ENCODE data around the gene CYP46A1.

The CYP46A1 gene

DNA sequence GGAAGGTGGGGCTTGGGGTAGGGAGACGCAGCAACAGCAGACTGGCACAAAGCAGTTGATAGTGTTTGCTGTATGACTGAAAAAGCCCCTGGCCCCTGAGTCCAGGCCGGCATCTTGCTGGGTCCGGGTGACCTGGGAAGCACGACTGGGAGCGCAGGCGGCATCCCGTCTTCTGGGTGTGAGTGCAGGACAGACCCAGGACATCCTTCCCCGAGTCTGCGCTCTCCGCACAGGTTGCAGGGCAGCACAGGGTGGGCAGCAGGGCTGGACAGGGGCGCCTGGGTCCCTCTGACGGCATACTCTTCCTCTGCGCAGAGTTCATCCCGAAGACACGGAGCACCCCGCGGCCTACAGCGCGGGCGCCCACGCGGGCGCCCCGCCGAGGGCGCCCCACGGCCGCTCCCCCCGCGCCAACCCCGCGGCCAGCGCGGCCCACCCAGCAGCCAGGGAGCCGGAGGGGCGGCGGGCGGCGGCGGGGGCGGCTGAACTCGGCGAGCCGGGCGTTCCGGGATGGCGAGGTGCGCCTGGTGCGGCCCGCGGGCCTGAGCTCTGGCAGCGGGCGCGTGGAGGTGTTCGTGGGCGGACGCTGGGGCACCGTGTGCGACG lies 9.2 kb upstream of the CYP46A1 start:
- no peak for DNase-seq

DNA sequence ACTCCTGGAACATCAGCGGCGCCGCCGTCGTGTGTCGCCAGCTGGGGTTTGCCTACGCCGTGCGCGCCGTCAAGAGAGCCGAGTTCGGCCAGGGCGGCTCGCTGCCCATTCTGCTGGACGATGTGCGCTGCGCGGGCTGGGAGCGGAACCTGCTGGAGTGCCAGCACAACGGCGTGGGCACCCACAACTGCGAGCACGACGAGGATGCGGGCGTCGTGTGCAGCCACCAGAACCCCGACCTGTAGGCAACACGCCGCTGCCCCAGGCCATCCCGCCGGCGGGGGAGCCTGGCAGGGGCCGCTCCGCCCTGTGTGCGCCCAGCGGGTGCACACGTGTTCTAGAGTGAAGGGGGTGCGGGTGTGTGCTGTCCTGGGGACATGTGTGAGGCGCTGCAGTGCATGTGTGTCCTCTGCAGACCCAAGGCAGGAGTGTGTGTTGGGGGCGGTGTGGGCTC lies 8.7 kb upstream of the CYP46A1 start:
- DNase-seq, result no peak

DNA sequence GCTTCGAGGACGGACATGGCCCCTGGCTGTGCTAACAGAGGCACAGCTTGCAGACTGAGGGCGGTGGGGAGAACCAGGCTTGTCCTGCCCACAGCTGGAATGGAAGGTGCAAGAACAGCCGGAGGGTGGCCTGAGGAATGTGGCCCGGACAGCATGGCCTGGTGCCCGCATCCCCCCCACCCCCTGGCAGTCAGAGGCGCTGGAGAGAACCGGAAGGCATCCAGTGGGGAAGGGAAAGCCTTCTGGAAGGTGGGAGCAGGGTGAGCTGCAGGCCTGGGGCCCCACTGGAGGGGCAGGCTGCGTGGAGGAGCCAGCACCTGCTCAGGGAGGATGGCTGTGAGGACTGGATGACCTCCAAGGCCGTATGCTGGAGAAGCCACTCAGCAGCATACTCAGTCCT lies 8.1 kb upstream of the CYP46A1 start:
- no peak for DNase-seq

DNA sequence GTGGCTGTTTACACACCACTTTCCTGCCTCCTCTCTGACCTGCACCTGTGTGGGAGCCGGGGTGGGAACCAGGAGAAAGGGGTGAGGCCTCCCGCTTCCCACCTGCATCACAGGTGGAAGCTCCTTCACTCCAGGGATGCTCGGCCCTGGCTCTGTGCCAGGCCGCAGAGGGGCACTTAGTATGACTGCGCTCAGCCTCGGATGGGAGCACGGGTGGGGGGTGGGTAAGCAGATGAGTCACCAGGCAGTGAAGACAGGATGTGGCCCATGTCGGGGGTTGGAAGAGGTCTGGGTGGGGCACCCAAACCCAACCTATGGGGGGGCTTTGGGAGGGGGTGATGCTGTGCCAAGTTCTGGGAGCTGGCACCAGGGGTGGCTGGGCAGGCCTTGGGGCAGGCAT lies 7.4 kb upstream of the CYP46A1 start:
- no peak for DNase-seq

DNA sequence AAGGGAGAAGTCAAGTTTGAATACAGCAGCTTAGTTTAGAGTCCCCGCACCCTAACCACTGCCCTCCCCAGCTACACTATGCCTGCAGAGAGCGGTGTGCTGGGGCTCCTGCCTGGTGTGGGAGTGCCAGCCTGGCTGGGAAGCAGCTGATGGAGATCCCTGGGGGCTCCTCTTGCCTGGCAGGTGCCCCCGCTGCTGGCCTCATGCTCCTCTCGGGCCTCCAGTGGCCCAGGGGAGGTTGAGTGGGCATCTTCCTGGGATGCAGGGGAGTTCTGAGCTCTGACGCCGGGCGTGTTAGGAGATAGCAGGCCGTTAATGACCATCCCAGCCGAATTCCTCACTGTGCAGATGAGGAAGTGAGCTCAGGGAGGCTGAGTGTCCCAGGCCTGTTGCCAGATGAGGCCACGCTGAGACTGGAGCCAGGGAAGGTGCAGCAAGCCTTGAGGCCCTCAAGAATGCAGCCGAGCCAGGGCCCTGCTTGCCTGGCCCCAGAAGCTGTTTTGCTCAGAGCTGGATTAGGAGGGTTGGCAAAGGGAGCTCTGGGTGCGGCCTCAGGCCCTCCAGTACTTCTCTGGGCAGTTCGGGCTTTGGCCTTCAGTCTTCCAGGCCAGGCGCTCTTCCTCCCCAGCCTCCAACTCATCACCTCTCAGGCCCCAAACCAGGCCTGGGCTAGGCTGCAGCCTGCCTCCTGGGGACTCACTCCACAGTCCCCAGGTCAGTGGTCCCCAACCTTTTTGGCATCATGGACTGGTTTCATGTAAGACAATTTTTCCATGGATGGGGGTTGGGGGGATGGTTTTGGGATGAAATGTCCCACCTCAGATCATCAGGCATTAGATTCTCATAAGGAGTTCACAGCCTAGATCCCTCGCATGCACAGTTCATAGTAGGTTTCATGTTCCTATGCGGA lies 6.6 kb upstream of the CYP46A1 start:
- no peak for DNase-seq

DNA sequence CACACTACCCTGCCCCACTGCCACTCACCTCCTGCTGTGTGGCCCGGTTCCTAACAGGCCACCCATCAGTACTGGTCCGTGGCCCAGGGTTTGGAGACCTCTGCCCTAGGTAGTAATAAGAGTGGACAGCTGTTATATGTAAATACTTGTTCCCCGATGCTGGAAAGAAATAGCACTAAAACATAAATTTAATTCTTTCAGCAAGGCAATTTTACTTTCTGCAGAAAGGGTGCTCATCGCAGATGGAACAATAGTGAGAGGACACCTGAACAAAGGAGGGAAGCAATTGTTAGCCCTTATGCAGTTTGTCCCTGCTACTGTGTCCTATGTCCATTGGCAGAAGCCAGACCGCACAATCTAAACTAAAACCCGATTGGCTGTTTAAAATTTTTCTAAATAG lies 5.9 kb upstream of the CYP46A1 start:
- no peak for DNase-seq

DNA sequence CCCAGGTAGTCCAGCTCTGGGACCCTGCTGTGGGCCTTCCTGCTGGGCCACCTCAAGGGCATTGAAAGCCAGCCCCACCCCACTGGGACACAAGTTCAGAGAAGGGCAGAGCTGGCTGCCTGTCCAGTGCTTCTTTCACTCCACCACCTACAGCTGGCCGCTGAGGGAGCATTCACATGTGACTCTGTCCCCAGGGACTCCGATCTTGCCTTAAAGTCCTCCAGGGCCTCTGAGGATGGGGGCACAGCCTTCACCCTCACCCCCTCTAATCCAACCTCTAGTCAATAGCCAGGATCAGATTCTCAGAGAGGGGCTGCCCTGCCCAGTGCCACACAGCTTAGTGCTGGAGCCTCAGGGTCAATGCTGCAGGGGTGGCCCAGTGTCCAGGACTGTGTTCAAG lies 5.0 kb upstream of the CYP46A1 start:
- DNase-seq, result no peak

DNA sequence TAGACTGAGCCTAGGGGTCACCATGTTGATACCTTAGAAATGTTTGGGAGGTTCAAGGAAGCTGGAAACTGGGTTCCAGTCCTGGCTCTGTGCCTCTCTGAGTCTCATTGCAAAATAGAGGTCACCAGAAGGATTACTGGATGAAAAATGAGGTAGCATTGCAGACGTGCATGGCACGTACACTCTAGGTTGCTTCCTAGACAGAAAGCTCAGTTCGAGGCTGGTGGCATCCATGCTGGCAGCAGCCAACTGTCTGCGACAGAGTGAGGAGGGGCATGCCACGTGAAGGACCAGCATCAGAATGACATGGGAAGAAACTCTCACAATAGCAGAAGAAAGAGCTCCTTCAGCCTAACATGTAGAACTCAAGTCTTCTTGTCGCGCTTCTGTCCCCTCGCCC lies 4.6 kb upstream of the CYP46A1 start:
- DNase-seq, result no peak

DNA sequence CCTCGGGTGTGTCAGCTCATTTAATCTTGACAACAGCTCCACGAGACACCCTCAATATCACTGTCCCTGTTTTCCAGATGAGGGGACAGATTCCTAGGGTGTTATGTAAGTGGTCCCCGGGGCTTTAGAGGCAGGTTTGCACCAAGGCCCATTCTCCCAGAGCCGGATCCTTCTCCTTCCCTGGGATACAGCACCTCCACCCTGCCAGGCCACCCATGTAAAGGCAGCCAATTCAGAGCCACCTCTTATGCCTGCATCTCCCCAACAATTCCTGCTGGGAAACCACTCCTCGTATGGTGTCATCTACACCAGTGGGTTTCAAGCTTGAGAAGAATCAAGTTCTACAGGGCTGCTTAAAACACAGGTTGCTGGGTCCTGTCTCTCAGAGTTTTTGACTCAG lies 4.1 kb upstream of the CYP46A1 start:
- no peak for DNase-seq

DNA sequence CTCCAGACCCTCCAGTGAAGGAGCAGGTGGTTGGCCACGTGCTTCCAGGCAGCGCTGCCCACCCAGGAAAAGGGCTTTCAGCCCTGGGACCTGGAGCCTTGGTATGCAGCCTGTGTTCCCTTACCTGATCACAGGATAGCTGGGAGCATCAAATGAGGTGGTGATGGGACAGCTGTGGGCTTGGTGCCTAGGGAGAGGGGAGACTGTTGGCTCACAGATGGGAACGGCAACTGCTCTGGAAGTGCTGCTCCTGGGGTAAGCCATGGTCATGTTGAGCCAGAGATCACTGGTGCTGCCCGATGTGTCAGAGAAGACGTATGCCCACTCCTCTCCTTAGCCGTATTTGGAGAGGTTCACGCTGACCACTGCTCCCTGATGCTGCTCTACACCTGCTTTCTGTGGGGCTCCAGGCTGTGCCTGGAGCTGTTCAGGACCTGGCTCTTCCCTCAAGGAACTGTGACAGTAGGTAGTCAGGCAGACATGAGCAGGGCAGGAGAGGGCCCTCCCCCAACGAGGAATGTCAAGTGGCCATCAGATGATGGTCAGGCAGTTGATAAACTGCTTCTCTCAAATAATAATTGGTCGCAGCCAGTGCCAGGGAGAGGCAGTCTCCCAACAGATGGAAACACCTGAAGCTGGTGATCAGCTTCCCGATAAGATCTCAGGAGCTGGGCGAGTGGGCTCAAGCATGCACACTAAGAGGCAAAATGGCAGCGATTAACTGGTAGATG lies 2.8 kb upstream of the CYP46A1 start:
- DNase-seq, result peak; percentile 17

DNA sequence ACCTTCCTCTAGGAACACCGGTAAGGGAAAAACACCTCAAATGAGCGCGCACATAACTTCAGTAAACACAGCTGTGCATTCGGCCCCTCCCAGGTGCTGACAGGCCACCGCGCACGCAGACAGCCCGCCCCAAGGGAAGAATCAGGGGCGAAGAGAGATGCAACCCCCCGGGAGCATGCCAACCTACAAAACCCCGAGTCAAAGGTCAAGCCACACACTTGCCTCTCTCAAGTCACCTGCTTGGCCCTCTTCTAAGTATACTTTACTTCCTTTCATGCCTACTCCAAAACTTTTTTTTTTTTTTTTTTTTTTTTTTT lies 2.3 kb upstream of the CYP46A1 start:
- DNase-seq, result no peak

DNA sequence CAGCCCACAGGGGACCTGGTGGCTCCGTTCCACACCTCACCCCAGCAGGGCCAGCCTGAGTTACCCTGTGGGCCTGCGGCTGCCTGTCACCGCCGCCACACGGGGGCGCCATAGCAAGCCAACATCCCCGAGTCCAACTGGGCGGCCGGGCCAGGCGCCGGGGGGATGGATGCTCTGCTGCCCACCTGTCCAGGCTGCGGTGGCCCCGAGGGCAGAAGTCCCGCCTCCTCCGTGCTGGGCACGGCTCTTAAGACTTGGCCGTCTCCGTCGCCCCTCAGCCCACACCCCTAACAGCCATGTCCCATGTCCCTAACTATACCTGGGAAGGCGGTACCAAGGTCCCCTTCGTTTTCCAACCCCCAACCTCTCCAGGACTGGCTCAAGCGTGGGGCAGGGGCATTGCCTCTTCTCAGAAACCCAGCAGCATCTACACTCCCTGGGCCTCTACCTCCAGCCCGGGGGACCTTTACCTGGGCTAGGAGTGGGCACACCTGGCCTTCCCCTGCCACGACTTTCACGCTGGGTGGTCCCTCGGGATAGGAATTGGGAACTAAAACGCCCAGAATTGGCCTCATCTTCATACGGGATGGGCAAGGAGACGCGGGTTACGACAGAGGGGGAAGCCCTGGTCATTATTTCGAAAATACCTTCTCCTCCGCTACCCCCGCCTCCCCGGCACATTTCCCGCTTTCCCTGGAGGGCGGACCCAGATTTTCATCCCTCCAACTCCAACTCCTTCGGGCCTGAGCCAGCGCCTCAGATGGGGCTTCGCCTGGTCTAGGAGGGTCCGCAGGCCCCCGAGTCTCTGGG lies 1.1 kb upstream of the CYP46A1 start:
- DNase-seq, result peak; percentile 54

DNA sequence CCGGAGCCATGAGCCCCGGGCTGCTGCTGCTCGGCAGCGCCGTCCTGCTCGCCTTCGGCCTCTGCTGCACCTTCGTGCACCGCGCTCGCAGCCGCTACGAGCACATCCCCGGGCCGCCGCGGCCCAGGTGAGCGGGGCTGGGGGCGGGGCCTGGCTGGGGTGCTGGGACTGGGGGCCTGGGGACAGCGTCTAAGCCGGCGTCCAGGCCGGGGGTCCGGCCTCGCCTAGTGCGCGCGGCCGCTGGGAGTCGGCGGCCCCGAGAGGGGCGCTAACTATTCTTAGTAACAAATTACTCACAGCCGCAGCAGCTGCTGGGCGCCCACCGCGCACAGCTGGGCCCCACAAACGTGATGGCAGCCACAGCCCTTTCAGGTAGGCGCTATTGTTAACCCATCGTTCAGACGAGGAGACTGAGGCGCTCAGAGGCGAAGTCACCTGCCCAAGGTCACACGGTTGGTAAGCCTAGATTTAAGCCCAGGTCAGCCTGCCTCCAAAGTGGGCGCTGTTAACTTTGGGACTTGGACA lies 374 bp downstream of the CYP46A1 start:
- peak; percentile 14 for DNase-seq

DNA sequence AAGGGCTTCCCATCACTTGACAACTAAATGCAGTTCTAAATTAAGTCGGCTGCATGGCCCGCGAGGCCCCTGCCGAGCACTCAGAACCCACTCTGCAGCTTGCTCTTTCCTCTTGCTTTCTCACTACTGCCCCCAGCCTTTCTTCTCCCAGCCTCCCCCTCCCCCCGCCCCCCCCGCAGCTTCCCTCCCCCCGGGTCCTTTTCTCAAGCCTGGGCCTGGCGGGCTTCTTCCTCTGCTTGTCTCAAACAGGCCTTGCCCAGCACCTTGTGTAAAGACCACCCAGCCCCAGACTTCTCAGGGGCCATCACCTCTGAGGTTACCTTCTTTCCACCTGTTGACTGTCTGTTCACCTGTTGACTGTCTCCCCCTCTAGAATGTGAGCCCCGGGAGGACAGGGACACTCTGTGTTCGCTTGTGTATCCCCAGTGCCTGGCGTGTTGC lies 1.1 kb downstream of the CYP46A1 start:
- DNase-seq, result no peak

DNA sequence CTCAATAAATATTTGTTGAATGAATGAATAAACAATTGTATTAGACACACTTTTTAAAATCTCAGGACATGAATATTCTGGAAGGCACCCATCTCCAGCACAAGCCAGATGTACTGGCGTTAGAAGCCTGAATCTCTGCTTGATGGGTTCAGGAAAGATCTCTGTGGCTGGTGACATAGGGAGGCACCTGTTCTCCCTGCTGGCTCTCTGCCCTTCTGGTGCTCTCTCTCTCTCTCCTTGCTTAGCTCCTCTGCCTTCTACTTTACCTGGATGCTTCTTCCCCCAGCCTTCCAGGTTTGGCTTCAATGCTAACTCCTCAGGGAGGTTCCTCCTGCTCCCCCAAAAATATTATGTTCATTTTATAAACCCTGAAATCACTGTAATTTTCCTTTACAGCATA lies 1.5 kb downstream of the CYP46A1 start:
- DNase-seq, result no peak

DNA sequence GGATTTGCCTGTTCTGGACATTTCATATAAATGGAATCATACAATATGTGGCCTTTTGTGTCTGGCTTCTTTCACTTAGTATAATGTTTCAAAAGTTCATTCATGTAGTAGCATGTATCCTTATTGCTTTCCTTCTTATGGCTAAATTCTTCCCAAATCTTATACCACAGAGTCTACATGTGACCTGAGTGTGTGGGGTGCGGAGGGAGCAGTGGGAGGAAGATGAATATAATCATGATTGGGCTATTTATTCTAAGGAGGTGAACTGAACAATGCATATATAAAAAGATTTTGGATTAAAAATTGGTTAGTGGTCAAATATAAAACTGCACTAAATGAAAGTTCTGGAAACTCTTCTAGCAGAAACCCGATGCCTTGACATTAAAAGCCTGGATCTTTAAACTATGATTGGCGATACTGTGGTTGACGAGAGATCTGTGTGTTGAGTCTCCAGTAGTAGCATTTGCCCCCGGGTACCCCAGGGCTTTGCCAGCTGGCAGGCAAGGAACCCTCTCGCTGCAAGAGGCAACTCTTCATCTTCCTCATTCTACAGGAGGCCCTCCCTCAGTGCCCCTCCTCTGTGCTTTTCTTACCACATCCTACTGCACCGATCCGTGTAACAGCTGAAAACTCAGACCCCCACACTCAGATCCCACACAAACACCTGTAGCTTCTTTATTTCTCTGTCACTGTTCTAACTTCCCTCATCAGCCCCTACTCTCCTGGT lies 2.6 kb downstream of the CYP46A1 start:
- no peak for DNase-seq

DNA sequence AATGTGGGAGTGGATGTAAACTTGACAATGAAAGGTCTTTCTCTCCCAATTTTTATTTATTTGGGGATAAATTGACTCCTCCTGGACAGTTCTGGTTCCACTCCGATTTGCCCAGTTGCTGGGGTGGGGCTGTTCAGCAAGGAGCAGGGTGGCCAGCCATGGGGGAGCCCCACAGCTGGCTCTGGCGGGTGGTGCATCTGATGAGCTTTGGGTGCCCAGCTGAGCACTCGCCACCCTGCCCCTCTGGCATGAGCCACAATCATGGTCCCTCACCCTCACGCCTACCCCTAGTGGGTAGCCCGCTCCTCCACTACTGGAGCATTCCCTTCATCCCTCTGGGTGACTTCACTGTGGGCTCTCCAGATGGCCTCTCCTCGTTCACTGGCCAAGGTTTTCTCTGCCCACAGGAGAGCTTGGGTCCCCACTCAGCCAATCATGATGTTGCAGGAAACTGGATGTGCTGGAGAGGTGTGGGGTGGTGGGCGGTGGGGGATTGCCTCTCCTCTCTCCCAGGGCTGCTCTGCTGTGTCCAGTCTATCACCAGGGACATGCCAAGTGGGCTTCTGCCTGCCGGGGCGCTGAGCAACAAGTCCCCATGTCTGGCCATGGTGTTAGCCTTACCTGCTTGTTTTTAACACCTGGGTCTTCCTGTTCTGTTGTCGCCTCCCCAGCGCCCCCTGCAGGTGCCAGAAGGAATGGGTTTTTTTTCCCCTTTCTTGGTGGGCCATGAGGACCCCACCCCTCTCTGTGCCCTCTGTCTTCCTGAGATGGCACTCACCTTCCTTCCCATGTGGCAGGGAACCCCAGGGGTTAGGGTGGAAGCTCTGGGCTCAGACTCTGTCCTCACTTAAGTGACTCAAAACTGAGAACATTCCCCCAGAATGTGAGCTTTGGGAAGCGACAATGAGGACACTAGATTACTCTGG lies 3.4 kb downstream of the CYP46A1 start:
- no peak for DNase-seq

DNA sequence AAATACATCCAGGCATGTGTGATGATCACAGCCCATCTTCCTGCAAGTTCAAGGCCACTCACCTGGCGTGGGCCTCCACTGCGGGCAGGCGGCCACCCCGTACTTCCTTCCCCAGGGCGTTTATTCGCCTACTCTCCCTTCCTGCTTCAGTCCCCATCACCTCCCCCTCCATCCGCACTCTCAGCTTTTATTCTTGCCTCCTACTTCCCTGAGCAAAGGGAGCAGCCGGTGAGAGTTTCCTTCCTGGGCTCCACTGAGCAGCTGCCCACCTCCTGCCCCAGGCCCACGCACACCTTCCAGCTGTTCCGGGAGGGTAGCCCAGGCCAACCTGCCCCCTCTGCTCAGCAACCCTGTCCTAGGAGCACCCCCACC lies 4.1 kb downstream of the CYP46A1 start:
- no peak for DNase-seq

DNA sequence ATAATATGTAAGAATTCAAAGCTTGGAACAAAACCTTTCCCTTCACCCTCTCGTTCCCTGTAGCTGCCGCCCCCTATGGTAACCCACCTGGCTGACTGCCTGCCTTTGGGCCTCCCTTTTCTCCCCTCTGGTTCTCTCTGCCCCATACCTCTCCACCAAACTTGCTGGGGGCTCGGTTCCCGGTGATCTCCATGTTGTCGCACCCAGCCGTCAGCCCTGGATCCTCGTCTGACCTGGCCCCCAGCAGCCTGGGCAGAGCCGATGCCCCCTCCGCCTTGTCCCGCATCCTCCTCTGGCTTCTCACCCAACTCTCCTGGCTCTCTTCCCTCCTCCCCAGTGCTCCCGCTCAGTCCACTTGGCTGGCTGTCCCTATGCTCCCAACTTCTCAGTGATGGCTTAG lies 4.5 kb downstream of the CYP46A1 start:
- DNase-seq, result no peak

DNA sequence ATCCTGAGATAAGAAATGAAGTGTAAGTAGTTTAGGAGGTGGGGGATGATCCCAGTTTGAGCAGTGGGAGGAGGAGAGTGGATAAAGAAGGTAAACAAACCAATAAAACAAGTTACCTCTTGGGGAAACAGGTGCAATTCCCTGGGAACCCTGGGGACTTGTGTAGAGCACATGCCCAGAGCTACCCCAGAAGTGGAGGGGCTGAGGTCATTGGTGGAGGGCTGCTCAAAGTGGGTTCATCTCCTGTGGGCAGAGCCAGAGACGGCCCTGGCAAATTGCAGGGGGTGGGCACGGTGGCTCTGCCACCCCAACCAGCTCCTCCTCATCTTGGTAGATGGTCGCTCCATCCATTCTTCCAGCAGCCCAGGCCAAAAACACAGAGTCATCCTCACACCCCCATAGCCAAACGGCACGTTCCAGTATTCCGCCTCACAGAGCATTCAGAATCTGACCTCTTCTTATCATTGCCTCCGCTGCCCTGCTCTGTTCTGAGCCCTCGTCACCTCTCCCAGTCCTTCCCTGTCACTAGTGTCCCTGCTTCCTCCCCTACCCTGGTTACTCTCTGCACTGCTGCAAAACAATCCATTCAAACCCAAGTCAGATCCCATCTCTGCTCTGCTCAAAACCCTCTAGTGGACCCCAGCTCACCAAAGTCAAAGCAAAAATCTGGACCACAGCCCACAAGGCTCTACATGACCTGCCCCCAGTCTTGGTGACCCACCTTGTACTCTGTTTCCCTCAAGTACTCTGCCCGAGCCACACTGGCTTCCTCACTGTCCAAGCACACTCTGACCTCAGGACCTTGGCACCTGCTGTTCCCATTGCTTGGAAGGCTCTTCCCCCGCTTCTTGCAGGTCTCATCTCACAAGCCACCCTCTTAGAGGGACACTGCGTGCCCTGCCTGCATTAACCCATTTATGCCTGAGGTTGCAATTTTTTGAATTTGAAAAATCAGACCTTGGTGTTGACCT lies 5.5 kb downstream of the CYP46A1 start:
- DNase-seq, result no peak

Measured in NCI-H2227 treated with DMSO at 0.1 percent for 48 hours (cell line).